Progenitor cell of endocrine pancreas (in vitro differentiated cells): ENCODE measurements around the gene ACOX2. TPM values are rescaled to one million over a fixed set of nuclear protein-coding genes. Genes with fewer than 3 reads are reported as not detected.

Experiments
- DNase-seq: peaks from one replicate; pipeline ENCODE4 v3.0.0; 2021; ENCODE audit warnings: low spot score; ENCODE audit not compliant: unreplicated experiment
- H3K27ac Mint-ChIP-seq: 2 replicates; pipeline ENCODE4 v1.8.0; 2021; ENCODE audit warnings: mild to moderate bottlenecking, moderate library complexity, mixed read lengths
- H3K27me3 Mint-ChIP-seq: 2 replicates; pipeline ENCODE4 v1.8.0; 2021; ENCODE audit warnings: mixed read lengths
- H3K36me3 Mint-ChIP-seq: 2 replicates; pipeline ENCODE4 v1.8.0; 2022; ENCODE audit warnings: mixed read lengths; ENCODE audit not compliant: insufficient read depth
- H3K4me1 Mint-ChIP-seq: 2 replicates; pipeline ENCODE4 v1.8.0; 2021; ENCODE audit warnings: low read depth, mixed read lengths
- H3K4me3 Mint-ChIP-seq: 2 replicates; pipeline ENCODE4 v1.8.0; 2021; ENCODE audit warnings: low read depth, mild to moderate bottlenecking, moderate library complexity, mixed read lengths
- H3K9me3 Mint-ChIP-seq: 2 replicates; pipeline ENCODE4 v1.8.0; 2021; ENCODE audit warnings: low read depth, mixed read lengths
- total RNA-seq: library from RNA; stranded (reverse); gene quantifications from 2 replicates; pipeline ENCODE4 v1.2.1, GENCODE V29; 2021
- TF ChIP-seq, protein P1 (sequence below): fragments of 200-600 bp; sonication (generic); IDR thresholded peaks from one replicate; pipeline ENCODE4 v1.5.0; 2021; ENCODE audit warnings: antibody characterized with exemption, mild to moderate bottlenecking; ENCODE audit not compliant: unreplicated experiment

ACOX2 gene
- total RNA-seq, 1 donor from 2014 or later = 11.7 TPM

DNA sequence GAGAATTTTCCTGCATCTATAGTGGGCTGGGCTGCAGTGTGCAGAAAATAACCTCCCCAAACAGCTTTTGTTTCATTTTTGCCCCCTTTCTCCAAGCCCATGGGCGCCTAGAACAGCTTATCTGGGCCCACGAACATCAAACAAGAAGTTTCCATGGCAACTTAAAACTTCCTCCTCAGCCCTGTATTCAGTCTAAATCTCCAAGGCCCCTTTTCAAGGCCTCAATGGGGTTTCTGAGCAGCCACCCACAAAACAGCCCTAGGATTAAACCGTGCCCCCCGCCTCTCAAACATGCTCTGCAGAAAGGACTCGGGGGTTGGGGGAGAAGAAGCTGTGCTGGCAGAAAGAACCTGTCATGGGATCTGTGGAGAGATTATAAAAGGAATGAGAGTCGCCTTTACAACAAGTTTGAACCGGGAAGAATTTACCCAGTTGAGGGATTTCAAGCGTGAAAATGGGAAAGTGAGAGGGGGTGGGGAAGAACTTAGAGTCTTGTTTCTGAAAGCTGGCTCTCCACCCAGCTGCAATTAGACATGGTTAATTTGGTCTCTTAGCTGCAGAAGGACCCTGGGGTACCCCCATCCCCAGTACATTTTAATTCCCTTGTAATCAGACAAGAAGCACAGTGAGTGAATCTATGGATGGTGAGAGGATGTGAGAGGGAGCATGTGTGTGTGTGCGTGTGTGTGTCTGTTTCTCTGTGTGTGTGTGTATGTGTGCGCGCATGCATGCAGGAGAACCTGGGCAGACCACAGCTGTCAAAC lies 44.5 kb upstream of the ACOX2 start:
- Mint-ChIP-seq H3K36me3 (no peaks in the 10 kb centered on the region), H3K27me3 (peaks cover 45% of the 10 kb centered on the region), H3K9me3 (no peaks in the 10 kb centered on the region), H3K4me3 (no peak overlapping the region), H3K27ac (no peak overlapping the region), H3K4me1 (peaks cover 6% of the 10 kb centered on the region)
- TF ChIP-seq, protein P1, sequence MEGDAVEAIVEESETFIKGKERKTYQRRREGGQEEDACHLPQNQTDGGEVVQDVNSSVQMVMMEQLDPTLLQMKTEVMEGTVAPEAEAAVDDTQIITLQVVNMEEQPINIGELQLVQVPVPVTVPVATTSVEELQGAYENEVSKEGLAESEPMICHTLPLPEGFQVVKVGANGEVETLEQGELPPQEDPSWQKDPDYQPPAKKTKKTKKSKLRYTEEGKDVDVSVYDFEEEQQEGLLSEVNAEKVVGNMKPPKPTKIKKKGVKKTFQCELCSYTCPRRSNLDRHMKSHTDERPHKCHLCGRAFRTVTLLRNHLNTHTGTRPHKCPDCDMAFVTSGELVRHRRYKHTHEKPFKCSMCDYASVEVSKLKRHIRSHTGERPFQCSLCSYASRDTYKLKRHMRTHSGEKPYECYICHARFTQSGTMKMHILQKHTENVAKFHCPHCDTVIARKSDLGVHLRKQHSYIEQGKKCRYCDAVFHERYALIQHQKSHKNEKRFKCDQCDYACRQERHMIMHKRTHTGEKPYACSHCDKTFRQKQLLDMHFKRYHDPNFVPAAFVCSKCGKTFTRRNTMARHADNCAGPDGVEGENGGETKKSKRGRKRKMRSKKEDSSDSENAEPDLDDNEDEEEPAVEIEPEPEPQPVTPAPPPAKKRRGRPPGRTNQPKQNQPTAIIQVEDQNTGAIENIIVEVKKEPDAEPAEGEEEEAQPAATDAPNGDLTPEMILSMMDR = no peak
- no peak for DNase-seq

DNA sequence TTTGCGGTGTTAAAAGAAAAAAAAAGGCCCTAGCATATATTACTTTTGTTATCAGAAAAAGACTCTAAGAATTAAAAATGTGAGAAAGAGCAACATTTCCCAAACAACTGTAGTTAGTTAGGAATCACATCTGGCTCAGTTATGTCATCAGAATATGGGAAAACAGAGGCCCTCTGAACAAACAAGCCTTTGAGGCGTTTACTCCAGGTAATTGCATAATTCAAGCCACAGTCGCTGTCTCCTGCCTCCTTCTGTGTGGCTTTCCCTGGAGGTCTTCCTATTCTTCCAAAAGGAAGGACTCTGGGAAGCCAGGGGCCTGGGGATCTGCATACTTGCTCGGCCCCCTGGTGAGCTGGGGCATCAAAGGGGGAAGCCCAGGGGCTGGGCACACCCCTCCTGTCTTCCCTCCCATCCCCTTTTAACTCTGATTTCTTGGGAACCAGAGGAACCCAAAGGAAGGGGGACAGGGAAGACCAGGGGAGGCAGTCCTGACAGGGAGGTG lies 43.9 kb upstream of the ACOX2 start:
- no peak overlapping the region for H3K4me3 Mint-ChIP-seq
- H3K4me1 Mint-ChIP-seq = peaks cover 4% of the 10 kb centered on the region
- TF ChIP-seq, protein P1 = no peak
- no peak overlapping the region for H3K27ac Mint-ChIP-seq
- no peaks in the 10 kb centered on the region for H3K9me3 Mint-ChIP-seq
- H3K36me3 Mint-ChIP-seq = no peaks in the 10 kb centered on the region
- H3K27me3 Mint-ChIP-seq = peaks cover 42% of the 10 kb centered on the region
- no peak for DNase-seq

DNA sequence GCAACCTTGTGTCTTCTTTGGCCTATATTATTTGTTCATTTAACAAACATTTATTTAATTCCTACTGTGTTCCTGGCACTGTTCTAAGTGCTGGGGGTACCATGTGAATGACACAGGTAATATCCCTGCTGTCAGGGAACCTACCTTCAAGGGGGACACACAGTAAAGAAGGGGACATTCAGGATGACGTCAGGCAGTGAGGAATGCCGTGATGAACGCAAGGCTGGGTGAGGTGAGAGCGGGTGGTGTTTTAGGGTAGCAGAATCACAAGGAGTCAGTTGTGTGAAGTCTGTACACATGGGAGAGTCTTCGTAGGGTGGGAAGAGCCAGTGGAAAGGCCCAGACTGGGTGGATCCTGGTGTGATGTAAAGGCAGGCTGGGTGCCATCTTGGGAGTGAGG lies 41.9 kb upstream of the ACOX2 start:
- TF ChIP-seq, protein P1 = no peak
- H3K4me1 Mint-ChIP-seq = peaks cover 4% of the 10 kb centered on the region
- peaks cover 28% of the 10 kb centered on the region for H3K27me3 Mint-ChIP-seq
- H3K27ac Mint-ChIP-seq = no peak overlapping the region
- no peak overlapping the region for H3K4me3 Mint-ChIP-seq
- no peaks in the 10 kb centered on the region for H3K36me3 Mint-ChIP-seq
- no peak for DNase-seq
- no peaks in the 10 kb centered on the region for H3K9me3 Mint-ChIP-seq

DNA sequence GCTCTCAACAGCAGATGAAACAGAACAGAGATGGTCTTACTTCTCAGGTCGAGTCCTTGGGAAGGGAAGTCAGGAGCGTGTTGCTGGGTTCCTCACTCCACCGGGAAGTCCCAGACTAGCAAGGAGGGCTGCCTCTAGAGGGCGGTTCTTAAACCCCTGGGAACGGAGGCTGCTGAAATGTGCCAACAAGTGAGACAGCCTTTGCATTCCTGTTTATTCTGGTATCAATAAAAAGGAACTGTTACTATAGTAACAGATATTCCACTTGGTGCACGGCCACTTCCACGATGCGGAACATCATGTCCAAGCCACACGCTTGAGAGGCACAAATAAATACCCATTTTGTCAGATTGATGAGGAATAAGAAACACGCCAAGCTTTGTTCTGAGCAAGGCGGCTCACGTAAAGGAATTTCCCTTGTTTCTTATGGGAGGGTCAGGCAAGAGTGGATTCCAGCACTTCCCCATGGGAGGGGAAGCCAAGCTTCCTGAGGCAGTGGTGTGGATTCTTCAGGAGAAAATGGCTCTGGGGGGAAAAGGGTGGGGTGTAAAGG lies 40.4 kb upstream of the ACOX2 start, which contains the start of gene FAM107A:
Gene FAM107A (minus strand): TSS at position 123 of the 553 bp plus-strand sequence. CDS start 7,531 bp downstream, outside the sequence.
- Mint-ChIP-seq H3K27me3 (peaks cover 26% of the 10 kb centered on the region), H3K4me3 (no peak within 1 kb of the TSS), H3K9me3 (no peaks in the 10 kb centered on the region), H3K36me3 (no peaks in the 10 kb centered on the region), H3K4me1 (peaks cover 4% of the 10 kb centered on the region), H3K27ac (no peak within 1 kb of the TSS)
- TF ChIP-seq, protein P1 = no peak
- DNase-seq = no peak

DNA sequence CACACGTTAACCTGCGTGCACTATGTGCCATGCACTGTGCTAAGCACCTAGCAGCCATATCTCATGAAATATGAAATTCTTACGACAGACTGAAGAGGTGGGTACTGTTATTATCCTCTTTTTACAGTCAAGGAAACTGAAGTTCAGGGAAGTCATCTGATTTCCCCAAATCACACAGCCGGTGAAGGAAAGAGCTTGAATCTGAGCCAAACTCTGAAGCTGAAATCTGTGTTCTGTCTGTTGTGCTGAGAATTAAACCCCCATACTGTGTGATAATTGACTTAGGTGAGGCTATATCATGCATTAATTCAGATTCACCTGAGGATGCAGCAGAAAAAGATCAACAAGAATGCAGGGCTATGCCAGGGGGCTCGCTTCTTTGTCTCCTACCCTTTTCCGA lies 39.7 kb upstream of the ACOX2 start:
- peaks cover 4% of the 10 kb centered on the region for H3K4me1 Mint-ChIP-seq
- H3K4me3 Mint-ChIP-seq = no peak overlapping the region
- no peak for DNase-seq
- no peak overlapping the region for H3K27ac Mint-ChIP-seq
- H3K27me3 Mint-ChIP-seq = peaks cover 21% of the 10 kb centered on the region
- TF ChIP-seq, protein P1 = no peak
- H3K36me3 Mint-ChIP-seq = no peaks in the 10 kb centered on the region
- H3K9me3 Mint-ChIP-seq = peaks cover 2% of the 10 kb centered on the region
